Ovary (tissue), 3 donors: ENCODE results near the gene NHLRC4.

ENCODE experiments used
- EP300 ChIP-seq: sonication (generic); formaldehyde crosslinking; IDR thresholded peaks from one replicate; pipeline ENCODE4 v1.6.1; 2017; ENCODE audit warnings: antibody characterized with exemption
- POLR2A ChIP-seq: fragments of 450-650 bp; IDR thresholded peaks from one replicate; pipeline ENCODE4 v1.6.1; 2017; ENCODE audit warnings: antibody characterized with exemption, mild to moderate bottlenecking, moderate library complexity
- TF ChIP-seq, protein P1 (sequence below), 3 donors: fragments of 450-650 bp in 2 of 3; fragments of 200-600 bp in 1 of 3; IDR thresholded peaks; one replicate each; pipeline versions ENCODE4 v1.5.1 to v1.8.0; 2016 to 2022; ENCODE audit warnings: antibody characterized with exemption in 3 of 3, mild to moderate bottlenecking in 1 of 3
- donor health status: DM: no; HTN: no; CAD: no.

DNA sequence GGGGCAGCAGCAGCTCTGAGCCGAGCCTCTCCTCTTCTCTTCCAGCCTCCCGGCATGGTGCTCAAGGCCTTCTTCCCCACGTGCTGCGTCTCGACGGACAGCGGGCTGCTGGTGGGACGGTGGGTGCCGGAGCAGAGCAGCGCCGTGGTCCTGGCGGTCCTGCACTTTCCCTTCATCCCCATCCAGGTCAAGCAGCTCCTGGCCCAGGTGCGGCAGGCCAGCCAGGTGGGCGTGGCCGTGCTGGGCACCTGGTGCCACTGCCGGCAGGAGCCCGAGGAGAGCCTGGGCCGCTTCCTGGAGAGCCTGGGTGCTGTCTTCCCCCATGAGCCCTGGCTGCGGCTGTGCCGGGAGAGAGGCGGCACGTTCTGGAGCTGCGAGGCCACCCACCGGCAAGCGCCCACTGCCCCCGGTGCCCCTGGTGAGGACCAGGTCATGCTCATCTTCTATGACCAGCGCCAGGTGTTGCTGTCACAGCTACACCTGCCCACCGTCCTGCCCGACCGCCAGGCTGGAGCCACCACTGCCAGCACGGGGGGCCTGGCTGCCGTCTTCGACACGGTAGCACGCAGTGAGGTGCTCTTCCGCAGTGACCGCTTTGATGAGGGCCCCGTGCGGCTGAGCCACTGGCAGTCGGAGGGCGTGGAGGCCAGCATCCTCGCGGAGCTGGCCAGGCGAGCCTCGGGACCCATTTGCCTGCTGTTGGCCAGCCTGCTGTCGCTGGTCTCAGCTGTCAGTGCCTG is 7.4 kb downstream of the NHLRC4 start:
- TF ChIP-seq, protein P1, sequence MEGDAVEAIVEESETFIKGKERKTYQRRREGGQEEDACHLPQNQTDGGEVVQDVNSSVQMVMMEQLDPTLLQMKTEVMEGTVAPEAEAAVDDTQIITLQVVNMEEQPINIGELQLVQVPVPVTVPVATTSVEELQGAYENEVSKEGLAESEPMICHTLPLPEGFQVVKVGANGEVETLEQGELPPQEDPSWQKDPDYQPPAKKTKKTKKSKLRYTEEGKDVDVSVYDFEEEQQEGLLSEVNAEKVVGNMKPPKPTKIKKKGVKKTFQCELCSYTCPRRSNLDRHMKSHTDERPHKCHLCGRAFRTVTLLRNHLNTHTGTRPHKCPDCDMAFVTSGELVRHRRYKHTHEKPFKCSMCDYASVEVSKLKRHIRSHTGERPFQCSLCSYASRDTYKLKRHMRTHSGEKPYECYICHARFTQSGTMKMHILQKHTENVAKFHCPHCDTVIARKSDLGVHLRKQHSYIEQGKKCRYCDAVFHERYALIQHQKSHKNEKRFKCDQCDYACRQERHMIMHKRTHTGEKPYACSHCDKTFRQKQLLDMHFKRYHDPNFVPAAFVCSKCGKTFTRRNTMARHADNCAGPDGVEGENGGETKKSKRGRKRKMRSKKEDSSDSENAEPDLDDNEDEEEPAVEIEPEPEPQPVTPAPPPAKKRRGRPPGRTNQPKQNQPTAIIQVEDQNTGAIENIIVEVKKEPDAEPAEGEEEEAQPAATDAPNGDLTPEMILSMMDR (IDR thresholded peaks at IDR 0.05) = no peak
- no peak for TF ChIP-seq POLR2A
- TF ChIP-seq EP300 = no peak
